ENCODE results near the gene PROSER1.
"Not testable (repeated sequence)": the region's sequence is repeated elsewhere in the genome, so short reads cannot be mapped to it uniquely, and the experiment has no call there.

Gene PROSER1

DNA sequence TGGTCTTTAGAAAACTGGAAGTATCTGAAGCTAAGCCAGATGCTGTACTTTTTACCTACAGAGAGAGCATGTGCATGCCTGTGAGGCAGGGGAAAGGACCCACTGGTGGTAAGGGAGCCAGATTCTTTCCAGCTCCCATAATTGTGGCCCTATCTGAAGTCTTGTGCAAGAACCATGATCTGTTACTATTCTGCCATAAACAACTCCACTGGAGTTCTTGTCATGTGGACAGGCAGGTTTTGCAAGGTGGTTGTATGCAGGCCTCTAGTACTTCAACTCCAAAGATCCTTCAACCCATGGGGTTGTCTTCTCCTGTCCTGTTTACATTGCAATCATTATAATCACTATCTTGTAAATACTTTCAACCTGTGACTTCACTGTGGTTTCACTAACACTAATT lies 14.1 kb downstream of the PROSER1 start:
- no peak for DNase-seq

- no peak for DNase-seq
Measured at GRCh38 chr13:39023316-39023715, 14.6 kb downstream of the PROSER1 start.

- no peak for DNase-seq
Measured at GRCh38 chr13:39020853-39021462, 16.9 kb downstream of the PROSER1 start.

- no peak for DNase-seq
Measured at GRCh38 chr13:39016787-39017186, 21.1 kb downstream of the PROSER1 start.

DNA sequence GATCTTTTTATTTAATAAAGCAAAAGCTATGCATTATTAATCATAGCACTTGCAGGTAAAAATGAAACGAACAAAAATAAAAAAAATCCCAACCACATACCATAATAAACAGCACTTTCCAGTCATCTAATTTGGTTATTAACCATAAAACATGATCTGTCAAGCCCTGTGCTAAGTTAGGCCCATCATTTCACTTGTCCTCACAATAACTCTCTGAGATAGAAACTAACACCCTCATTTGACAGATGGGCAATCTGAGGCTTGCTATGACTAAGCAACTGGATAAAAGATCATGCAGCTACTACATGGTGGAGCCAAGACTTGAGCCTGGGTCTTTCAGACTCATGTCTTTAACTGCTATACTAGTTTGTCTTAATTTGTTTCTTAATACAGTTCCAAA lies 21.8 kb downstream of the PROSER1 start:
- no peak for DNase-seq

DNA sequence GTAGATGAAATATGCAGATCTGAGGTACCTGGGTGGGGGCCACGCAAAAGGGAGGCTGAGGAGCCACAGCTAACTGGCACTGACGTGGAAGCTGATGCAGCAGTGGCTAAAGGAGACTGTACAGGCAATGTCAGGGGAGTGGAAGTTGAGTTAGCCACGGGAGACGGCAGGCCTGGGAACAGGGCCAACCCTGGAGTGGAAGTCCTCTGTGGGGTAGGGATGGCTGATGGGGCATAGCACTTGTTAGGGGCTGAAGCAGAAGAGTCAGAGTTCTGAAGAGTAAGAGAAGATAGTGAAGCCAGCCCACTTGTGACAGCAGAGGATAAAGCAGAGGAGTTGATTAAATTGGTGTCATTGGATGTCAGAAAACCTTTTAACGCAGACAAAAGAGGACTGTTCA lies 24.4 kb downstream of the PROSER1 start:
- DNase-seq, result no peak

GRCh38 chr13:39012608-39013007 lies 25.3 kb downstream of the PROSER1 start:
- no peak for DNase-seq

- DNase-seq, result not testable (repeated sequence)
Measured at GRCh38 chr13:39006371-39007111, 31.3 kb downstream of the PROSER1 start.

DNA sequence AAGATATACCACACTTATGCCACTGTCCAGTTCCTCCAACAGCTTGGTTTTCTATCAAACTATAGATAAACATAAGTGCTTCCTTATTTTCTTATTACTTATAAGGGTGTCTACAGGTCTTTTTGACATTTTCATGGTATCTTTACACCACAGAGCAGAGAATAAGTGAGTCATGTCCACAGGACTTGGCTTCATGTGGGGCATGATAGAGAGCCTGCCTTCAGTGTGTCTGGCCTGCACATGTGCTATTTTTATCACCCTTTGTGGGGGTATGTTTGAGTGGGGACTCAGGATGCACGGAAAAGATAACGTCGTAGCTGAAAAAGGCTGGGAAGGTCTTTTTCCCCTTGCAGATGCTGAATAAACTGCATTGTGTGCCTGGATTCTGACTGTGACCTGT lies 39.1 kb downstream of the PROSER1 start:
- no peak for DNase-seq

GRCh38 chr13:38993381-38993780 lies 44.5 kb downstream of the PROSER1 start:
- DNase-seq, result no peak

- no peak for DNase-seq
Measured at GRCh38 chr13:38990693-38991092, 47.2 kb downstream of the PROSER1 start, which contains the start of gene STOML3. Gene STOML3, minus strand, starts transcription at chr13:38990831. Its CDS starts 110 bp downstream, at chr13:38990721.

- no peak for DNase-seq
Measured at GRCh38 chr13:38981096-38981495, 56.8 kb downstream of the PROSER1 start.

DNA sequence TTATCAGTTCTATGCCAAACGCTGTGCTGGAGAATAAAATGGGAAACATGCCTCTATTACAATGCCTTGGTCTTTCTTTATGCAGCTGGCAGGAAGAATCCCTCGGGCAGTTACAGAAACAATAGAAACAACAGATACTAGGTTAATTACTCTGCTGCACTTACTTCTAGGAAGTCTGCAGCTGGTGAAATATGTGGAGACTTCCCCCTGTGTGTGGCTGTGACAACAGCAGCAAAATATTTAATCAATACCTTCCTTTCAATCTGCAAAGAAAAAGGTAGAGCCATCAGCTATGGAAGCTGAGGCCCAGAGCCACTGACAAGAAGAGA lies 57.2 kb downstream of the PROSER1 start:
- DNase-seq, result no peak

- no peak for DNase-seq
Measured at GRCh38 chr13:38979891-38980749, 57.8 kb downstream of the PROSER1 start.

DNA sequence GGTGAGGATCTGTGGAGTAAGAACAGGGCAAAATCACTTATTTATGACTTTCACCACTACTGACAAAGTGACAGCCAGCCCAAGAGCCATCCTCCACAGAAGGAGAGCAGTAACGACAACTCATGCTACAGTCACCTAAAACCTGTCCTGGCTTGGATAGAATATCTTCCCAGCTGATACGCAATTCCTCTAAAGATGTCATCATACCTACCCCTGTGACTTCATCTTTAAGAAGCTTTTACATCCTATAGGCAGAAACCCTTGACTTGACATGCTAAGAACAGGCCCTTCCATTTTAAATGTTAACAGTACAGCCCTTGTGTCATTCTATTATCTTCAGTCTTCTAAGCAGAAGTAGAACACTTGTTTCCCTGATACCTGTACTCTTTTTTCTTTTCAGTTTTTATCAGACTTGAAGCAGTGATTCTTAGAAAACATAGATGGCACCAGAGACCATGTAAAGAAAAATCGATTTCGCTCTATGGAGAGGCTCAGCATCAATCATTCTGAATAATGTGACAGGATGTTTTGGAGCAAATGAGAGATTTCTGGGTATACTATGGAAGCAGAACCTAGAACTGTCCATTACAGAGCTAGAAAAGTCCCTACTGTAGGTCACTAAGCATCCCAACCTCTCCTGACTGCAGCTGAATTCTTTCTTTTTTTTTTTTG lies 67.4 kb downstream of the PROSER1 start:
- no peak for DNase-seq

DNA sequence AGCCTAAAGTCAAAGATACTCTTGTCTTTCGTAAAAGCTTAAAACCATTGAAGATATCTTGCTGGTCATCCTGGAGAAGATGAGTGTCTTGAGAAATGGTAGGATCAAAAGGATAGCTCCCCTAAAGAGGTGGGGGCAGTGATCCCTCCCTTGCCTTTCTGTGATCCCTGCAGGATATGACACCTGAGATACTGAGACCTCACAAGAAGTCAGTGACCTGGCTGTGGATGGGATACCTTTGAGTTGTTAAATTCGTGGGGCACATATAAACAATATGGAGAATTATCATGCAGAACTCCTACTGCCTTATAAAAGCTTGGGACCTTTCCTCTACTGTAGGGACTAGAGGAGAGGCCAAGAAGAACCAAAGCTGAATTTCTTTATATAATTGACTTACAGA lies 68.7 kb downstream of the PROSER1 start:
- DNase-seq, result no peak

GRCh38 chr13:38967446-38967845 lies 70.4 kb downstream of the PROSER1 start:
- DNase-seq, result no peak

- no peak for DNase-seq
Measured at GRCh38 chr13:38965281-38965680, 72.6 kb downstream of the PROSER1 start.

DNA sequence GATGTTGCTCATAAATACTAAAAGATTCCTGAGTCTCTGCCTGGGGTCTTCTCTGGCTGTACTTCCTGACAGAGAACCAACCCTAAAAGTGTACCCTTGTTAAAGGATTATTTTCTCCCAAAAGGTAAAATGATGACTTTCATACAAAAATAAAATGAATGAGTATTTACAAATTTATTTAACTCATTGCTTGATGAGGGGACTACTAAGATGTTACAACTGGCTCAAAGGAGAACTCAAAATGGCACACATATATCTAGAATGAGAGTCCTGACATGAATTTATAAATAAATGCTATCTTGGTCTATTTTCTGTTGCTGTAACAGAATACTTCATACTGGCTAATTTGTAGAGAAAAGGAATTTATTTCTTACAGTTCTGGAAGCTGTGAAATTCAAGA lies 77.7 kb downstream of the PROSER1 start:
- DNase-seq, result no peak
